K562 (cell line): ENCODE data around the gene IQCN. TPM values are rescaled to one million over a fixed set of nuclear protein-coding genes. Genes with fewer than 3 reads are reported as not detected.

Source experiments
- EHMT2 ChIP-seq: fragments of 450-650 bp; IDR thresholded peaks from 2 replicates; pipeline ENCODE4 v1.6.1; 2018; ENCODE audit warnings: antibody characterized with exemption
- ESRRB ChIP-seq: fragments of 250-450 bp; sonication (Bioruptor Pico); IDR thresholded peaks from 2 replicates; pipeline ENCODE4 v1.5.0; 2020; ENCODE audit warnings: mild to moderate bottlenecking, moderate library complexity, borderline replicate concordance
- GTF2F1 ChIP-seq: IDR thresholded peaks from 2 replicates; pipeline ENCODE4 v1.6.1; 2011; ENCODE audit warnings: low read depth, low read length, improper control_type of control experiment
- KDM4B ChIP-seq, 2 experiments: fragments of 450-650 bp in 1 of 2; sonication (generic) in 1 of 2; IDR thresholded peaks; 2 replicates each; pipeline ENCODE4 v1.6.1; 2016 to 2017; ENCODE audit warnings: borderline replicate concordance in 2 of 2, antibody characterized with exemption in 1 of 2, low read depth in 1 of 2, mild to moderate bottlenecking in 1 of 2
- MXI1 ChIP-seq: IDR thresholded peaks from 2 replicates; pipeline ENCODE4 v1.6.1; 2011; ENCODE audit warnings: low read depth, mild to moderate bottlenecking, improper control_type of control experiment, low read length
- PHB2 ChIP-seq: fragments of 450-650 bp; IDR thresholded peaks from 2 replicates; pipeline ENCODE4 v1.6.1; 2017; ENCODE audit warnings: low read depth
- RBM25 ChIP-seq: fragments of 200-400 bp; formaldehyde crosslinking; IDR thresholded peaks from 2 replicates; pipeline ENCODE4 v1.6.1; 2018; ENCODE audit warnings: low read length, low read depth, moderate library complexity; ENCODE audit not compliant: severe bottlenecking
- SIN3A ChIP-seq, 2 experiments: fragments of 150-350 bp in 1 of 2; IDR thresholded peaks; 2 replicates each; pipeline ENCODE4 v1.6.1; 2011 to 2016; ENCODE audit warnings: borderline replicate concordance in 2 of 2, low read depth in 2 of 2, low read length in 2 of 2, mild to moderate bottlenecking in 2 of 2, moderate library complexity in 2 of 2; ENCODE audit not compliant: control insufficient read depth in 1 of 2
- SUPT5H ChIP-seq: fragments of 450-650 bp; IDR thresholded peaks from 2 replicates; pipeline ENCODE4 v1.6.1; 2016
- ZBTB7A ChIP-seq: IDR thresholded peaks from 2 replicates; pipeline ENCODE4 v1.6.1; 2011; ENCODE audit warnings: low read depth, mild to moderate bottlenecking, low read length, moderate library complexity, borderline replicate concordance; ENCODE audit not compliant: control insufficient read depth
- ZFP36 ChIP-seq: fragments of 150-350 bp; IDR thresholded peaks from 2 replicates; pipeline ENCODE4 v1.6.1; 2018; ENCODE audit warnings: low read length, low read depth; ENCODE audit not compliant: partially characterized antibody
- ZNF263 ChIP-seq: sonication (generic); formaldehyde crosslinking; IDR thresholded peaks from 2 replicates; pipeline ENCODE4 v1.8.0; 2022; ENCODE audit warnings: mild to moderate bottlenecking, missing genetic modification reagents, borderline replicate concordance
- ZNF408 ChIP-seq: fragments of 250-450 bp; sonication (Bioruptor Pico); IDR thresholded peaks from 2 replicates; pipeline ENCODE4 v1.4.0; 2020; ENCODE audit warnings: low read depth, mild to moderate bottlenecking, moderate library complexity
- polyA plus RNA-seq, 8 experiments: library from polyadenylated mRNA; depleted of rRNA in 4 of 8; stranded (reverse) in 5 of 8; unstranded in 3 of 8; fragments of >200 nt; fragmentation: Nextera tagmentation in 2 of 8; fragmentation: Illumina TruSeq in 1 of 8; extraction: Ambion mirVana in 2 of 8; extraction: Trizol in 1 of 8; gene quantifications; 2 replicates each; pipeline versions ENCODE4 v1.2.1 to v1.2.3, GENCODE V29; 2011 to 2014; ENCODE audit warnings: inconsistent platforms in 1 of 8, missing spikeins in 1 of 8
- total RNA-seq, 7 experiments: library from RNA; depleted of rRNA in 6 of 7; stranded (reverse); fragments of >200 nt in 6 of 7; fragmentation: Illumina TruSeq in 2 of 7; extraction: Trizol in 2 of 7; gene quantifications; 2 replicates each; pipeline versions ENCODE4 v1.2.1 to v1.2.3, GENCODE V29; 2011 to 2021; ENCODE audit warnings: low replicate concordance in 1 of 7
- TF ChIP-seq, protein P1 (sequence below): fragments of 450-650 bp; formaldehyde crosslinking; IDR thresholded peaks from 2 replicates; pipeline ENCODE4 v1.4.0; 2022; ENCODE audit warnings: missing genetic modification characterization
- TF ChIP-seq, protein P2 (sequence below): fragments of 450-650 bp; IDR thresholded peaks from 2 replicates; pipeline ENCODE4 v1.6.1; 2016
- TF ChIP-seq, protein P3 (sequence below), 3 experiments: fragments of 200-800 bp in 1 of 3; sonication (Bioruptor generic) in 1 of 3; sonication (generic) in 1 of 3; formaldehyde crosslinking in 1 of 3; IDR thresholded peaks; 2 replicates each; pipeline versions ENCODE4 v1.6.1 to v1.8.0; 2016 to 2022; ENCODE audit warnings: mild to moderate bottlenecking in 2 of 3, missing compliant biosample characterization in 2 of 3, missing genetic modification characterization in 2 of 3, missing genetic modification reagents in 1 of 3
- TF ChIP-seq, protein P4 (sequence below): fragments of 450-650 bp; IDR thresholded peaks from 2 replicates; pipeline ENCODE4 v1.6.1; 2018; ENCODE audit not compliant: partially characterized antibody
- TF ChIP-seq, protein P5 (sequence below): fragments of 250-450 bp; sonication (Bioruptor Pico); IDR thresholded peaks from 2 replicates; pipeline ENCODE4 v1.8.0; 2022; ENCODE audit warnings: moderate library complexity, mild to moderate bottlenecking, inconsistent platforms

IQCN gene
- total and polyA plus RNA-seq, 9 of the 15 experiments (the other 6 are each of a cell fraction or from before 2014, with no cell fraction given) = 0.01 to 0.07 (median 0.04) TPM; not detected in 3

DNA sequence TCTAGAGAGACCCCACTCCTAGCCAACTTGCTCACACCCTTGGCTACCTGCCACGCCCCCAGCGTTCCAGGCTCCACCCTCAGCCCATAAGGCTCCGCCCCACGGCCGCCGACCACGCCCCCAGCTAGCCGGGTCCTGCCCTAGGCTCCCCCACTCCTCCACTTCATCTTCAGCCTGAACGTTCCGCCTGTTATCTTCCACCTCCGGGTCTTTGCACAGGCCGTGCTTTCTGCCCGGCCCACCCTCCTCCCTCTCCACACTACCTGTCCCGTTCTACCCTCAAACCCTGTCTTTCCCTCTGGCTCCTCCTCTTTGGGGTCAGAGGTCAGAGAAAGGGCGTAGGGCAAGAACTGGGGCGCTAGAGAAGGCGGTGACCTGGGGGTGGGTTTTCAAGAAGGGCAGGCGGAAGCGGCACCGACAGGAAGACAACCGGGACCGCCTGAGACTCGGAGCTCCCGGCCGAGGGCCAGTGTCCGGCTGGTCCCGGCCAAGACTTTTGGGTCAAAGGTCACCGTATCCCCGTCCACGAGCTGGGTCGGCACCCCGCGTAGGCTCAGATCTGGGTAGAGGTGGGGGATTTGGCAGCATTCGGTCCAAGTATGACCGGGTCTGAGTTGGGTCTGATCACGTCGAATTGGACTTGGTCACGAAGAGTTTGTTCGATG, 50.3 kb downstream of the IQCN start (continued):
- TF ChIP-seq KDM4B (IDR thresholded peaks at IDR 0.05; ENCODE audit: borderline replicate concordance in 2 of 2, low read depth in 1 of 2) (no peak), ESRRB (no peak), ZNF263 (CRISPR knock-in tag) (peak; percentile 90), PHB2 (no peak), EHMT2 (peak; percentile 48; the same call in 1 of the 2 replicates), MXI1 (no peak), GTF2F1 (no peak), ZNF408 (no peak), RBM25 (no peak), SIN3A (IDR thresholded peaks at IDR 0.05; ENCODE audit: borderline replicate concordance in 2 of 2, control insufficient read depth in 1 of 2, low read depth in 2 of 2, low read length in 2 of 2) (no peak), ZFP36 (peak; percentile 24), SUPT5H (peak; percentile 71), ZBTB7A (peak; percentile 93)
- TF ChIP-seq, protein P1, sequence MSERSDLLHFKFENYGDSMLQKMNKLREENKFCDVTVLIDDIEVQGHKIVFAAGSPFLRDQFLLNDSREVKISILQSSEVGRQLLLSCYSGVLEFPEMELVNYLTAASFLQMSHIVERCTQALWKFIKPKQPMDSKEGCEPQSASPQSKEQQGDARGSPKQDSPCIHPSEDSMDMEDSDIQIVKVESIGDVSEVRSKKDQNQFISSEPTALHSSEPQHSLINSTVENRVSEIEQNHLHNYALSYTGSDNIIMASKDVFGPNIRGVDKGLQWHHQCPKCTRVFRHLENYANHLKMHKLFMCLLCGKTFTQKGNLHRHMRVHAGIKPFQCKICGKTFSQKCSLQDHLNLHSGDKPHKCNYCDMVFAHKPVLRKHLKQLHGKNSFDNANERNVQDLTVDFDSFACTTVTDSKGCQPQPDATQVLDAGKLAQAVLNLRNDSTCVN (CRISPR knock-in tag) = peak; percentile 80; the same call in 1 of the 2 replicates
- TF ChIP-seq, protein P2, sequence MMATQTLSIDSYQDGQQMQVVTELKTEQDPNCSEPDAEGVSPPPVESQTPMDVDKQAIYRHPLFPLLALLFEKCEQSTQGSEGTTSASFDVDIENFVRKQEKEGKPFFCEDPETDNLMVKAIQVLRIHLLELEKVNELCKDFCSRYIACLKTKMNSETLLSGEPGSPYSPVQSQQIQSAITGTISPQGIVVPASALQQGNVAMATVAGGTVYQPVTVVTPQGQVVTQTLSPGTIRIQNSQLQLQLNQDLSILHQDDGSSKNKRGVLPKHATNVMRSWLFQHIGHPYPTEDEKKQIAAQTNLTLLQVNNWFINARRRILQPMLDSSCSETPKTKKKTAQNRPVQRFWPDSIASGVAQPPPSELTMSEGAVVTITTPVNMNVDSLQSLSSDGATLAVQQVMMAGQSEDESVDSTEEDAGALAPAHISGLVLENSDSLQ = peak; percentile 79
- TF ChIP-seq, protein P3, sequence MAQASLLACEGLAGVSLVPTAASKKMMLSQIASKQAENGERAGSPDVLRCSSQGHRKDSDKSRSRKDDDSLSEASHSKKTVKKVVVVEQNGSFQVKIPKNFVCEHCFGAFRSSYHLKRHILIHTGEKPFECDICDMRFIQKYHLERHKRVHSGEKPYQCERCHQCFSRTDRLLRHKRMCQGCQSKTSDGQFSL (CRISPR knock-in tag; IDR thresholded peaks at IDR 0.05) = peak; percentile 100
- TF ChIP-seq, protein P3 (tag; IDR thresholded peaks at IDR 0.05) = peak in 1 of 2 experiments; percentile 88; a peak in 2 of 4 replicates
- TF ChIP-seq, protein P4, sequence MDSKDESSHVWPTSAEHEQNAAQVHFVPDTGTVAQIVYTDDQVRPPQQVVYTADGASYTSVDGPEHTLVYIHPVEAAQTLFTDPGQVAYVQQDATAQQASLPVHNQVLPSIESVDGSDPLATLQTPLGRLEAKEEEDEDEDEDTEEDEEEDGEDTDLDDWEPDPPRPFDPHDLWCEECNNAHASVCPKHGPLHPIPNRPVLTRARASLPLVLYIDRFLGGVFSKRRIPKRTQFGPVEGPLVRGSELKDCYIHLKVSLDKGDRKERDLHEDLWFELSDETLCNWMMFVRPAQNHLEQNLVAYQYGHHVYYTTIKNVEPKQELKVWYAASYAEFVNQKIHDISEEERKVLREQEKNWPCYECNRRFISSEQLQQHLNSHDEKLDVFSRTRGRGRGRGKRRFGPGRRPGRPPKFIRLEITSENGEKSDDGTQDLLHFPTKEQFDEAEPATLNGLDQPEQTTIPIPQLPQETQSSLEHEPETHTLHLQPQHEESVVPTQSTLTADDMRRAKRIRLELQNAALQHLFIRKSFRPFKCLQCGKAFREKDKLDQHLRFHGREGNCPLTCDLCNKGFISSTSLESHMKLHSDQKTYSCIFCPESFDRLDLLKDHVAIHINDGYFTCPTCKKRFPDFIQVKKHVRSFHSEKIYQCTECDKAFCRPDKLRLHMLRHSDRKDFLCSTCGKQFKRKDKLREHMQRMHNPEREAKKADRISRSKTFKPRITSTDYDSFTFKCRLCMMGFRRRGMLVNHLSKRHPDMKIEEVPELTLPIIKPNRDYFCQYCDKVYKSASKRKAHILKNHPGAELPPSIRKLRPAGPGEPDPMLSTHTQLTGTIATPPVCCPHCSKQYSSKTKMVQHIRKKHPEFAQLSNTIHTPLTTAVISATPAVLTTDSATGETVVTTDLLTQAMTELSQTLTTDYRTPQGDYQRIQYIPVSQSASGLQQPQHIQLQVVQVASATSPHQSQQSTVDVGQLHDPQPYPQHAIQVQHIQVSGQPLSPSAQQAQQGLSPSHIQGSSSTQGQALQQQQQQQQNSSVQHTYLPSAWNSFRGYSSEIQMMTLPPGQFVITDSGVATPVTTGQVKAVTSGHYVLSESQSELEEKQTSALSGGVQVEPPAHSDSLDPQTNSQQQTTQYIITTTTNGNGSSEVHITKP = peak; percentile 78
- TF ChIP-seq, protein P5, sequence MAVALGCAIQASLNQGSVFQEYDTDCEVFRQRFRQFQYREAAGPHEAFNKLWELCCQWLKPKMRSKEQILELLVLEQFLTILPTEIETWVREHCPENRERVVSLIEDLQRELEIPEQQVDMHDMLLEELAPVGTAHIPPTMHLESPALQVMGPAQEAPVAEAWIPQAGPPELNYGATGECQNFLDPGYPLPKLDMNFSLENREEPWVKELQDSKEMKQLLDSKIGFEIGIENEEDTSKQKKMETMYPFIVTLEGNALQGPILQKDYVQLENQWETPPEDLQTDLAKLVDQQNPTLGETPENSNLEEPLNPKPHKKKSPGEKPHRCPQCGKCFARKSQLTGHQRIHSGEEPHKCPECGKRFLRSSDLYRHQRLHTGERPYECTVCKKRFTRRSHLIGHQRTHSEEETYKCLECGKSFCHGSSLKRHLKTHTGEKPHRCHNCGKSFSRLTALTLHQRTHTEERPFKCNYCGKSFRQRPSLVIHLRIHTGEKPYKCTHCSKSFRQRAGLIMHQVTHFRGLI (CRISPR knock-in tag) = peak; percentile 15; the same call in 1 of the 2 replicates
